GM21390 (cell line): ENCODE results near the gene TUBB4A.

Experiments
- ATAC-seq: cut with Tn5 transposase; IDR thresholded peaks from one replicate; pipeline ENCODE4 v1.9.1; 2021; ENCODE audit not compliant: unreplicated experiment

Gene TUBB4A

GRCh38 chr19:6498294-6499036 lies 3.6 kb downstream of the TUBB4A start:
- no peak for ATAC-seq

- ATAC-seq: no peak
Measured at GRCh38 chr19:6495947-6496346, 6.2 kb downstream of the TUBB4A start.

GRCh38 chr19:6494438-6495036 lies 7.6 kb downstream of the TUBB4A start:
- ATAC-seq: no peak

- no peak for ATAC-seq
Measured at GRCh38 chr19:6491802-6492592, 10.1 kb downstream of the TUBB4A start.

GRCh38 chr19:6490134-6490533 lies 12.0 kb downstream of the TUBB4A start:
- no peak for ATAC-seq

- no peak for ATAC-seq
Measured at GRCh38 chr19:6489278-6490061, 12.6 kb downstream of the TUBB4A start.

GRCh38 chr19:6484831-6485230 lies 17.3 kb downstream of the TUBB4A start:
- no peak for ATAC-seq

GRCh38 chr19:6484230-6484629 lies 17.9 kb downstream of the TUBB4A start:
- ATAC-seq: no peak

GRCh38 chr19:6483235-6483634 lies 18.9 kb downstream of the TUBB4A start:
- ATAC-seq: no peak

GRCh38 chr19:6482343-6482686 lies 19.8 kb downstream of the TUBB4A start:
- no peak for ATAC-seq

GRCh38 chr19:6481541-6482342 lies 20.4 kb downstream of the TUBB4A start, which contains the start of gene DENND1C:
DENND1C (minus strand) TSS chr19:6481787; CDS start chr19:6481695, 92 bp downstream.
- ATAC-seq: no peak

- no peak for ATAC-seq
Measured at GRCh38 chr19:6480848-6481415, 21.2 kb downstream of the TUBB4A start.

GRCh38 chr19:6479836-6480398 lies 22.2 kb downstream of the TUBB4A start:
- no peak for ATAC-seq

- ATAC-seq: no peak
Measured at GRCh38 chr19:6478815-6479214, 23.3 kb downstream of the TUBB4A start.

- no peak for ATAC-seq
Measured at GRCh38 chr19:6476896-6477431, 25.1 kb downstream of the TUBB4A start.

- ATAC-seq: no peak
Measured at GRCh38 chr19:6476155-6476895, 25.8 kb downstream of the TUBB4A start.

- ATAC-seq: no peak
Measured at GRCh38 chr19:6475321-6476108, 26.6 kb downstream of the TUBB4A start.

- ATAC-seq: no peak
Measured at GRCh38 chr19:6473647-6474046, 28.5 kb downstream of the TUBB4A start.
